ENCODE data around the gene TALDO1. TPM values are rescaled to one million over a fixed set of nuclear protein-coding genes. Genes with fewer than 3 reads are reported as not detected.
A peak's percentile ranks its signal among the peaks of the same experiment; 100 is the strongest.

TALDO1 gene
- total and polyA plus RNA-seq, 2 donors = 62.9 to 201 TPM

- H3K4me3 ChIP-seq (ENCODE audit: low read depth, low read length) = peak overlapping the region; percentile 50
- H3K27ac ChIP-seq (ENCODE audit: low read depth) = peak overlapping the region; percentile 59
- no peaks in the 10 kb centered on the region for H3K4me1 ChIP-seq (ENCODE audit: insufficient read depth)
- 5% methylated on average over 22 of the region's 22 CpGs for WGBS
- H3K36me3 ChIP-seq (ENCODE audit: insufficient read depth) = peaks cover 1% of the 10 kb centered on the region
- no peak for DNase-seq (ENCODE audit: extremely low spot score)
These were observed 40.8 kb upstream of the TALDO1 start for GRCh38 chr11:706439-706956.

GRCh38 chr11:706957-707816 is 40.1 kb upstream of the TALDO1 start:
- 40% methylated on average over 30 of the region's 30 CpGs for WGBS
- no peaks in the 10 kb centered on the region for H3K4me1 ChIP-seq (ENCODE audit: insufficient read depth)
- H3K27ac ChIP-seq (ENCODE audit: low read depth) = no peak overlapping the region
- peaks cover 1% of the 10 kb centered on the region for H3K36me3 ChIP-seq (ENCODE audit: insufficient read depth)
- no peak for DNase-seq (ENCODE audit: extremely low spot score)
- H3K4me3 ChIP-seq (ENCODE audit: low read depth, low read length) = peak overlapping the region; percentile 50

GRCh38 chr11:707817-708420 is 39.3 kb upstream of the TALDO1 start:
- no peaks in the 10 kb centered on the region for H3K4me1 ChIP-seq (ENCODE audit: insufficient read depth)
- peaks cover 1% of the 10 kb centered on the region for H3K36me3 ChIP-seq (ENCODE audit: insufficient read depth)
- no peak overlapping the region for H3K27ac ChIP-seq (ENCODE audit: low read depth)
- WGBS = 80% methylated on average over 16 of the region's 16 CpGs
- no peak for DNase-seq (ENCODE audit: extremely low spot score)
- H3K4me3 ChIP-seq (ENCODE audit: low read depth, low read length) = no peak overlapping the region

GRCh38 chr11:708511-708910 is 38.8 kb upstream of the TALDO1 start:
- Histone ChIP-seq H3K4me3 (ENCODE audit: low read depth, low read length) (no peak overlapping the region), H3K4me1 (ENCODE audit: insufficient read depth) (no peaks in the 10 kb centered on the region), H3K27ac (ENCODE audit: low read depth) (no peak overlapping the region), H3K36me3 (ENCODE audit: insufficient read depth) (peaks cover 1% of the 10 kb centered on the region)
- 77% methylated on average over 7 of the region's 7 CpGs for WGBS
- no peak for DNase-seq (ENCODE audit: extremely low spot score)

GRCh38 chr11:709109-709997 is 37.9 kb upstream of the TALDO1 start:
- no peak overlapping the region for H3K4me3 ChIP-seq (ENCODE audit: low read depth, low read length)
- 71% methylated on average over 27 of the region's 27 CpGs for WGBS
- no peak for DNase-seq (ENCODE audit: extremely low spot score)
- no peaks in the 10 kb centered on the region for H3K4me1 ChIP-seq (ENCODE audit: insufficient read depth)
- H3K27ac ChIP-seq (ENCODE audit: low read depth) = no peak overlapping the region
- peaks cover 1% of the 10 kb centered on the region for H3K36me3 ChIP-seq (ENCODE audit: insufficient read depth)

GRCh38 chr11:714436-714835 is 32.8 kb upstream of the TALDO1 start:
- 97% methylated on average over 6 of the region's 6 CpGs for WGBS

GRCh38 chr11:719214-720016 is 27.8 kb upstream of the TALDO1 start:
- Histone ChIP-seq H3K36me3 (ENCODE audit: insufficient read depth) (no peaks in the 10 kb centered on the region), H3K4me3 (ENCODE audit: low read depth, low read length) (no peak overlapping the region), H3K4me1 (ENCODE audit: insufficient read depth) (no peaks in the 10 kb centered on the region), H3K27ac (ENCODE audit: low read depth) (no peak overlapping the region)
- DNase-seq (ENCODE audit: extremely low spot score) = no peak
- WGBS = 83% methylated on average over 34 of the region's 34 CpGs

More at GRCh38 chr11:714436-714835, 32.8 kb upstream of the TALDO1 start:
- Histone ChIP-seq H3K27ac (ENCODE audit: low read depth) (no peak overlapping the region), H3K36me3 (ENCODE audit: insufficient read depth) (peaks cover 1% of the 10 kb centered on the region), H3K4me3 (ENCODE audit: low read depth, low read length) (no peak overlapping the region), H3K4me1 (ENCODE audit: insufficient read depth) (no peaks in the 10 kb centered on the region)
- no peak for DNase-seq (ENCODE audit: extremely low spot score)

- WGBS = 62% methylated on average over 35 of the region's 35 CpGs
- no peak for DNase-seq (ENCODE audit: extremely low spot score)
- Histone ChIP-seq H3K4me1 (ENCODE audit: insufficient read depth) (no peaks in the 10 kb centered on the region), H3K4me3 (ENCODE audit: low read depth, low read length) (no peak overlapping the region), H3K36me3 (ENCODE audit: insufficient read depth) (no peaks in the 10 kb centered on the region), H3K27ac (ENCODE audit: low read depth) (no peak overlapping the region)
These were observed 27.1 kb upstream of the TALDO1 start for GRCh38 chr11:720017-720641.

GRCh38 chr11:720642-721246 is 26.5 kb upstream of the TALDO1 start:
- Histone ChIP-seq H3K4me1 (ENCODE audit: insufficient read depth) (no peaks in the 10 kb centered on the region), H3K36me3 (ENCODE audit: insufficient read depth) (no peaks in the 10 kb centered on the region), H3K27ac (ENCODE audit: low read depth) (no peak overlapping the region), H3K4me3 (ENCODE audit: low read depth, low read length) (peak overlapping the region; percentile 29)
- DNase-seq (ENCODE audit: extremely low spot score) = no peak
- 12% methylated on average over 52 of the region's 53 CpGs for WGBS

- Histone ChIP-seq H3K4me1 (ENCODE audit: insufficient read depth) (no peaks in the 10 kb centered on the region), H3K4me3 (ENCODE audit: low read depth, low read length) (no peak overlapping the region), H3K36me3 (ENCODE audit: insufficient read depth) (no peaks in the 10 kb centered on the region), H3K27ac (ENCODE audit: low read depth) (no peak overlapping the region)
- 32% methylated on average over 28 of the region's 28 CpGs for WGBS
- DNase-seq (ENCODE audit: extremely low spot score) = no peak
These were observed 26.0 kb upstream of the TALDO1 start for GRCh38 chr11:721247-721740.

GRCh38 chr11:721741-722345 is 25.4 kb upstream of the TALDO1 start:
- 43% methylated on average over 33 of the region's 33 CpGs for WGBS
- H3K27ac ChIP-seq (ENCODE audit: low read depth) = no peak overlapping the region
- H3K36me3 ChIP-seq (ENCODE audit: insufficient read depth) = no peaks in the 10 kb centered on the region
- no peaks in the 10 kb centered on the region for H3K4me1 ChIP-seq (ENCODE audit: insufficient read depth)
- no peak for DNase-seq (ENCODE audit: extremely low spot score)
- no peak overlapping the region for H3K4me3 ChIP-seq (ENCODE audit: low read depth, low read length)
